Parathyroid adenoma (tissue), 2 donors: ENCODE data around the gene G2E3.
A peak's percentile ranks its signal among the peaks of the same experiment; 100 is the strongest.

Experiments used
- H2AFZ ChIP-seq: fragments of 300-600 bp; sonication (generic); one replicate; pipeline ENCODE4 v1.7.0; 2017; ENCODE audit warnings: antibody characterized with exemption, mild to moderate bottlenecking
- H3K27ac ChIP-seq: fragments of 300-600 bp; sonication (generic); one replicate; pipeline ENCODE4 v1.7.0; 2017
- H3K27me3 ChIP-seq: fragments of 300-600 bp; sonication (generic); one replicate; pipeline ENCODE4 v1.7.0; 2017; ENCODE audit warnings: low read length; ENCODE audit not compliant: control insufficient read depth, insufficient read depth
- H3K36me3 ChIP-seq: fragments of 300-600 bp; sonication (generic); one replicate; pipeline ENCODE4 v1.7.0; 2017; ENCODE audit warnings: low read length; ENCODE audit not compliant: control insufficient read depth, insufficient read depth
- H3K4me1 ChIP-seq: fragments of 300-600 bp; sonication (generic); one replicate; pipeline ENCODE4 v1.7.0; 2017; ENCODE audit warnings: control low read depth
- H3K4me2 ChIP-seq: fragments of 300-600 bp; sonication (generic); one replicate; pipeline ENCODE4 v1.7.0; 2017; ENCODE audit warnings: low read length
- H3K4me3 ChIP-seq: fragments of 300-600 bp; sonication (generic); one replicate; pipeline ENCODE4 v1.7.0; 2017; ENCODE audit warnings: low read depth, low read length
- H3K79me2 ChIP-seq: fragments of 300-600 bp; sonication (generic); one replicate; pipeline ENCODE4 v1.7.0; 2017; ENCODE audit warnings: control low read depth
- H3K9ac ChIP-seq: fragments of 300-600 bp; sonication (generic); one replicate; pipeline ENCODE4 v1.7.0; 2017; ENCODE audit warnings: mild to moderate bottlenecking
- H3K9me3 ChIP-seq: fragments of 300-600 bp; sonication (generic); one replicate; pipeline ENCODE4 v1.7.0; 2017; ENCODE audit warnings: low read length; ENCODE audit not compliant: control insufficient read depth
- CTCF ChIP-seq: fragments of 300-600 bp; sonication (generic); IDR thresholded peaks from one replicate; pipeline ENCODE4 v1.7.0; 2017; ENCODE audit warnings: antibody characterized with exemption, mild to moderate bottlenecking
- donor health status: primary hyperparathyroidism.

Gene G2E3

GRCh38 chr14:30547388-30548048, 11.4 kb upstream of the G2E3 start:
- no peak overlapping the region for H2AFZ ChIP-seq
- H3K79me2 ChIP-seq = no peaks in the 10 kb centered on the region
- no peaks in the 10 kb centered on the region for H3K36me3 ChIP-seq
- no peak overlapping the region for H3K9ac ChIP-seq
- no peak overlapping the region for H3K4me3 ChIP-seq
- TF ChIP-seq CTCF = no peak
- H3K27ac ChIP-seq = no peak overlapping the region
- no peaks in the 10 kb centered on the region for H3K27me3 ChIP-seq
- H3K9me3 ChIP-seq = no peaks in the 10 kb centered on the region
- H3K4me2 ChIP-seq = no peak overlapping the region
- no peaks in the 10 kb centered on the region for H3K4me1 ChIP-seq

GRCh38 chr14:30550335-30550734, 8.6 kb upstream of the G2E3 start:
- Histone ChIP-seq H3K4me2 (no peak overlapping the region), H3K4me3 (no peak overlapping the region), H3K27me3 (no peaks in the 10 kb centered on the region), H3K79me2 (no peaks in the 10 kb centered on the region), H3K36me3 (no peaks in the 10 kb centered on the region), H3K4me1 (no peaks in the 10 kb centered on the region), H2AFZ (no peak overlapping the region), H3K9me3 (no peaks in the 10 kb centered on the region), H3K27ac (no peak overlapping the region), H3K9ac (no peak overlapping the region)
- TF ChIP-seq CTCF = no peak

GRCh38 chr14:30551460-30551859, 7.5 kb upstream of the G2E3 start:
- no peak overlapping the region for H3K9ac ChIP-seq
- TF ChIP-seq CTCF = no peak
- no peaks in the 10 kb centered on the region for H3K9me3 ChIP-seq
- H3K36me3 ChIP-seq = no peaks in the 10 kb centered on the region
- H3K79me2 ChIP-seq = no peaks in the 10 kb centered on the region
- H2AFZ ChIP-seq = no peak overlapping the region
- no peaks in the 10 kb centered on the region for H3K4me1 ChIP-seq
- H3K27me3 ChIP-seq = no peaks in the 10 kb centered on the region
- no peak overlapping the region for H3K4me3 ChIP-seq
- H3K4me2 ChIP-seq = no peak overlapping the region
- no peak overlapping the region for H3K27ac ChIP-seq

- no peak overlapping the region for H2AFZ ChIP-seq
- no peaks in the 10 kb centered on the region for H3K4me1 ChIP-seq
- no peak for TF ChIP-seq CTCF
- no peaks in the 10 kb centered on the region for H3K79me2 ChIP-seq
- H3K9ac ChIP-seq = no peak overlapping the region
- H3K4me3 ChIP-seq = no peak overlapping the region
- no peaks in the 10 kb centered on the region for H3K9me3 ChIP-seq
- no peaks in the 10 kb centered on the region for H3K36me3 ChIP-seq
- no peak overlapping the region for H3K4me2 ChIP-seq
- H3K27me3 ChIP-seq = no peaks in the 10 kb centered on the region
- H3K27ac ChIP-seq = no peak overlapping the region
Observed at GRCh38 chr14:30553311-30553989, 5.5 kb upstream of the G2E3 start.

- H3K36me3 ChIP-seq = no peaks in the 10 kb centered on the region
- TF ChIP-seq CTCF = no peak
- no peaks in the 10 kb centered on the region for H3K4me1 ChIP-seq
- H3K79me2 ChIP-seq = peaks cover 22% of the 10 kb centered on the region
- H3K9ac ChIP-seq = no peak overlapping the region
- H3K27ac ChIP-seq = peak overlapping the region; percentile 40
- no peaks in the 10 kb centered on the region for H3K27me3 ChIP-seq
- H3K9me3 ChIP-seq = no peaks in the 10 kb centered on the region
- peak overlapping the region; percentile 73 for H3K4me2 ChIP-seq
- peak overlapping the region; percentile 80 for H3K4me3 ChIP-seq
- H2AFZ ChIP-seq = peak overlapping the region; percentile 80
Observed at GRCh38 chr14:30558362-30558674, 640 bp upstream of the G2E3 start.
